Activated naive CD4-positive, alpha-beta T cell treated with anti-CD3 and anti-CD28 coated beads, Interleukin-2, amount 50 U/mL, for 24 hours (primary cell): ENCODE data around the gene TBC1D5.

Experiments used
- H3K27ac Mint-ChIP-seq: one replicate; pipeline ENCODE4 v1.8.0; 2021; ENCODE audit warnings: mild to moderate bottlenecking, mixed read lengths
- H3K27me3 Mint-ChIP-seq: one replicate; pipeline ENCODE4 v1.8.0; 2021; ENCODE audit warnings: mixed read lengths
- H3K36me3 Mint-ChIP-seq: one replicate; pipeline ENCODE4 v1.8.0; 2021; ENCODE audit warnings: mixed read lengths
- H3K4me1 Mint-ChIP-seq: one replicate; pipeline ENCODE4 v1.8.0; 2021; ENCODE audit warnings: mixed read lengths
- H3K4me3 Mint-ChIP-seq: one replicate; pipeline ENCODE4 v1.8.0; 2021; ENCODE audit warnings: mild to moderate bottlenecking, mixed read lengths
- H3K9me3 Mint-ChIP-seq: one replicate; pipeline ENCODE4 v1.8.0; 2021; ENCODE audit warnings: mixed read lengths

Gene TBC1D5

GRCh38 chr3:17221529-17221928 lies 520.9 kb downstream of the TBC1D5 start:
- Mint-ChIP-seq H3K4me1 (no peaks in the 10 kb centered on the region), H3K27me3 (no peaks in the 10 kb centered on the region), H3K9me3 (peaks cover 5% of the 10 kb centered on the region), H3K4me3 (no peak overlapping the region), H3K27ac (no peak overlapping the region), H3K36me3 (peaks cover 29% of the 10 kb centered on the region)

DNA sequence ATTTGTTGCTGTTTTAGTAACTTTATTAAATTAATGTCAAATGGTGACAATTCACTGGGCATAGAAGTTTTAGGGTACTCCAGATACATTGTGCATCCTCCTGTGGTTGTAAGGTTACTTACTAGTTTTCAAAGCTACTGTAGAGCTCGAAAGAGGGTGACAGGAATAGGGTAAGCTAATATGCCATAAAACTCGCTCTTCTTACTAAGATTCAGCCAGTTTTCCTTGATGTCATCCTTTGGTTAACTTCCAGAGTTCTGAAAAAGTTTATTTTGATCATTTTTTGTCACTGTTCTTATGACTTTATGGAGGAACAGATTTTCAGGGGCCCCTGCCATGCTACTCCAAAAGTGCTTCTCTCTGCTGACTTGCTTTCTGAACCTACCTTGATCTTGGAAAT lies 522.8 kb downstream of the TBC1D5 start:
- H3K4me1 Mint-ChIP-seq = no peaks in the 10 kb centered on the region
- peaks cover 29% of the 10 kb centered on the region for H3K36me3 Mint-ChIP-seq
- H3K27me3 Mint-ChIP-seq = no peaks in the 10 kb centered on the region
- H3K9me3 Mint-ChIP-seq = peaks cover 5% of the 10 kb centered on the region
- H3K4me3 Mint-ChIP-seq = no peak overlapping the region
- no peak overlapping the region for H3K27ac Mint-ChIP-seq

DNA sequence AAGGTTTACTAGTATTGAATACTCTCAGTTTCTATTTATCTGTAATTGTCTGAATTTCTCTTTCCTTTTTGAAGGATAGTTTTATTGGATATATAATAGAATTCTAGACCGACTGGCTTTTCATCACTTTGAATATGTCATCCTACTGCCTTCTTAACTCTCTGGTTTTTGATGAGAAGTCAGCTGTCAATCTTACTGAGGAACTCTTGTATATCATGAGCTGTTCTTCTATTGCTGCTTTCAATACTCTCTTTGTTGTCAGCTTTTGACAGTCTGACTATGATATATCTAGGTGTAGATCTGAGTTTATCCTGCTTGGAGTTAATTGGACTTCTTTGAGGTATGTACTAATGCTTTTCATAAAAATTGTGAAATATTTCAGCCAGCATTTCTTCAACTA lies 523.8 kb downstream of the TBC1D5 start:
- H3K27me3 Mint-ChIP-seq = no peaks in the 10 kb centered on the region
- no peak overlapping the region for H3K4me3 Mint-ChIP-seq
- peaks cover 31% of the 10 kb centered on the region for H3K36me3 Mint-ChIP-seq
- peaks cover 5% of the 10 kb centered on the region for H3K9me3 Mint-ChIP-seq
- H3K4me1 Mint-ChIP-seq = no peaks in the 10 kb centered on the region
- no peak overlapping the region for H3K27ac Mint-ChIP-seq

DNA sequence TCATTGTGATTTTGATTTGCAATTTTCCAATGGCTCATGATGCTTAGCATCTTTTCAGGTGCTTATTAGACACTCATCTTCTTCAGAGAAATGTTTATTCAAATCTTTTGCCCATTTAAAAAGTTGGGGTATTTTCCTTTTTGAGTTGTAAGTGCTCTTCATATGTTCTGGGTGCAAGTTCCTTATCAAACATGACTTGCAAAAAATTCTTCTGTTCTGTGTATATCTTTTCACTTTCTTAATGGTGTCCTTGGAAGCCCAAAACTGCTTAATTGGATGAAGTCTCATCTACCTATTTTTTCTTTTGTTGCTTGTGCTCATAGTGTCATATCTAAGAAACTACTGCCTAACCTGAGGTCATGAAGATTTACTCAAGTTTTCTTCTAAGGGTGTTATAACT lies 524.8 kb downstream of the TBC1D5 start:
- no peaks in the 10 kb centered on the region for H3K4me1 Mint-ChIP-seq
- peaks cover 5% of the 10 kb centered on the region for H3K9me3 Mint-ChIP-seq
- peaks cover 27% of the 10 kb centered on the region for H3K36me3 Mint-ChIP-seq
- H3K4me3 Mint-ChIP-seq = no peak overlapping the region
- H3K27me3 Mint-ChIP-seq = no peaks in the 10 kb centered on the region
- H3K27ac Mint-ChIP-seq = no peak overlapping the region

DNA sequence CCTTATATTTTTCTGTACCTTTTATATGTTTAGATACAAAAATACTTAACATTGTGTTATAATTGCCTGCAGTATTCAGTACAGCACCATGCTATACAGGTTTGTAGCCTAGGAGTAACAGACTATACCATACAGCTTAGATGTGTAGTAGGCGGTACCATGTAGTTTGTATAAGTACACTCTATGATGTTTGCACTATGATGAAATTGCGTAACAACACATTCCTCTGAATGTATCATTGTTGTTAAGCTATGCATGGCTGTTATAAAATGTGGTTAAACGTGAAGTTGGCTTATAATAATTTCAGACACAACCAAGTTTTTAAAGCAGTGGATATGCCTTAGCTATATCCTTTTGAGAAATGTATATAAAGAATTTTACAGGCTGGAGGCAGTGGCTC lies 529.3 kb downstream of the TBC1D5 start:
- Mint-ChIP-seq H3K4me1 (no peaks in the 10 kb centered on the region), H3K36me3 (peaks cover 25% of the 10 kb centered on the region), H3K27me3 (no peaks in the 10 kb centered on the region), H3K4me3 (no peak overlapping the region), H3K9me3 (no peaks in the 10 kb centered on the region), H3K27ac (no peak overlapping the region)

DNA sequence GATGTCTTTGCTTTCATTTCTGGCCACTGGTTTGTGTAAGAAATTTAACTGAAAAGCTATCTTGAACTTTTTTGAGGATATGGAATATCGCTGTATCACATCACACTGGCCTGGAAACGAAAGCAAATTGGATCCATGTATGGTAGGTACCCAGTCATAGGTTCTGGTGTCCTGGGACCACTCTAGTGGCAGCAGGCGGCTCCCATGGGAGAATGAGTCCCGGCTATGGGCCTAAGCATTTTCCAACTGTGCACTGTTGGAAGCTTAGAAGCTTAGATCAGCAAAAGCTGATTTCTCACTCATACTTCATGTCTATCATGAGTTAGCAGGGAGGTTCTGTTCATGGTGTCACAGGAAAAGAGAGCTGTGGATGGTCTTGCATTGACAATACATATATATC lies 534.5 kb downstream of the TBC1D5 start:
- no peak overlapping the region for H3K27ac Mint-ChIP-seq
- no peak overlapping the region for H3K4me3 Mint-ChIP-seq
- no peaks in the 10 kb centered on the region for H3K9me3 Mint-ChIP-seq
- no peaks in the 10 kb centered on the region for H3K4me1 Mint-ChIP-seq
- no peaks in the 10 kb centered on the region for H3K27me3 Mint-ChIP-seq
- H3K36me3 Mint-ChIP-seq = peaks cover 42% of the 10 kb centered on the region

DNA sequence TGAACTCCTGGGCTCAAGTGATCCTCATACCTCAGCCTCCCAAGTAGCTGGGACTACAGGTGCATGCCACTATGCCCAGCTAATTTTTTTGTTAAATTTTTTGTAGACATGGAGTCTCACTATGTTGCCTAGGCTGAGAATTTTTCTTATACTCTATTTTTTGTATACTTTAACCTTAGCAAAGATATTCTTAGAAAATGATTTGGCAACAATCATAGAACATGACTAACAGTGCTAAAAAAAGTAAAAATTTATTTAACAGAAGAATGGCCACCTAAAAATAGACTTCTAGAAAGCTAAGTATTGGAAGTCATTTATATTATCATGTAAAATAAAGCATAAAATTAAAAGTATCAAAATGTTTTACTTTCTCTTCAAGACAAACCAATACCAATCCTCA lies 535.4 kb downstream of the TBC1D5 start:
- no peaks in the 10 kb centered on the region for H3K9me3 Mint-ChIP-seq
- H3K27me3 Mint-ChIP-seq = no peaks in the 10 kb centered on the region
- no peak overlapping the region for H3K27ac Mint-ChIP-seq
- peaks cover 48% of the 10 kb centered on the region for H3K36me3 Mint-ChIP-seq
- no peaks in the 10 kb centered on the region for H3K4me1 Mint-ChIP-seq
- no peak overlapping the region for H3K4me3 Mint-ChIP-seq

GRCh38 chr3:17204049-17204650 lies 538.3 kb downstream of the TBC1D5 start:
- Mint-ChIP-seq H3K27me3 (no peaks in the 10 kb centered on the region), H3K4me3 (no peak overlapping the region), H3K36me3 (peaks cover 41% of the 10 kb centered on the region), H3K4me1 (no peaks in the 10 kb centered on the region), H3K27ac (no peak overlapping the region), H3K9me3 (no peaks in the 10 kb centered on the region)

DNA sequence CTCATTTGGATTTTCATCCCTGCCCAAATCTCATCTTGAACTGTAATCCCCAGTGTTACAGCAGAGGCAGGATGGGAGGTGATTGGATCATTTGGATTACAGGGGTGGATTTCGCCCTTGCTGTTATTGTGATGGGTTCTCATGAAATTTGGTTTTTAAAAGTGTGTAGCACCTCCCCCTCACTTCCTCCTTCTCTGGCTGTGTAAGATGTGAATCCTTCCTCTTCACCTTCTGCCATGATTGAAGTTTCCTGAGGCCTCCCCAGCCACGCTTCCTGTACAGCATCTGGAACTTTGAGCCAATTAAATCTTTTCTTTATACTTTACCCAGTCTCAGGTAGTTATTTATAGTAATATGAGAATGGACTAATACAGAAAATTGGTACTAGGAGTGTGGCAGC lies 540.9 kb downstream of the TBC1D5 start:
- H3K4me1 Mint-ChIP-seq = no peaks in the 10 kb centered on the region
- peaks cover 33% of the 10 kb centered on the region for H3K36me3 Mint-ChIP-seq
- H3K27me3 Mint-ChIP-seq = no peaks in the 10 kb centered on the region
- no peak overlapping the region for H3K4me3 Mint-ChIP-seq
- no peak overlapping the region for H3K27ac Mint-ChIP-seq
- H3K9me3 Mint-ChIP-seq = no peaks in the 10 kb centered on the region

- Mint-ChIP-seq H3K36me3 (peaks cover 2% of the 10 kb centered on the region), H3K9me3 (no peaks in the 10 kb centered on the region), H3K4me3 (no peak overlapping the region), H3K4me1 (no peaks in the 10 kb centered on the region), H3K27me3 (no peaks in the 10 kb centered on the region), H3K27ac (no peak overlapping the region)
Observed at GRCh38 chr3:17195856-17196604, 546.4 kb downstream of the TBC1D5 start.

- Mint-ChIP-seq H3K9me3 (no peaks in the 10 kb centered on the region), H3K27me3 (no peaks in the 10 kb centered on the region), H3K36me3 (no peaks in the 10 kb centered on the region), H3K4me3 (no peak overlapping the region), H3K27ac (no peak overlapping the region), H3K4me1 (no peaks in the 10 kb centered on the region)
Observed at GRCh38 chr3:17195192-17195611, 547.2 kb downstream of the TBC1D5 start.

GRCh38 chr3:17194116-17194515 lies 548.3 kb downstream of the TBC1D5 start:
- Mint-ChIP-seq H3K4me3 (no peak overlapping the region), H3K4me1 (no peaks in the 10 kb centered on the region), H3K27me3 (no peaks in the 10 kb centered on the region), H3K36me3 (no peaks in the 10 kb centered on the region), H3K27ac (no peak overlapping the region), H3K9me3 (no peaks in the 10 kb centered on the region)

- no peaks in the 10 kb centered on the region for H3K36me3 Mint-ChIP-seq
- H3K27me3 Mint-ChIP-seq = no peaks in the 10 kb centered on the region
- H3K27ac Mint-ChIP-seq = no peak overlapping the region
- no peaks in the 10 kb centered on the region for H3K9me3 Mint-ChIP-seq
- no peak overlapping the region for H3K4me3 Mint-ChIP-seq
- H3K4me1 Mint-ChIP-seq = no peaks in the 10 kb centered on the region
Observed at GRCh38 chr3:17192995-17193394, 549.4 kb downstream of the TBC1D5 start.

GRCh38 chr3:17190353-17191078 lies 551.9 kb downstream of the TBC1D5 start:
- Mint-ChIP-seq H3K27ac (no peak overlapping the region), H3K4me1 (no peaks in the 10 kb centered on the region), H3K4me3 (no peak overlapping the region), H3K36me3 (no peaks in the 10 kb centered on the region), H3K27me3 (no peaks in the 10 kb centered on the region), H3K9me3 (no peaks in the 10 kb centered on the region)

DNA sequence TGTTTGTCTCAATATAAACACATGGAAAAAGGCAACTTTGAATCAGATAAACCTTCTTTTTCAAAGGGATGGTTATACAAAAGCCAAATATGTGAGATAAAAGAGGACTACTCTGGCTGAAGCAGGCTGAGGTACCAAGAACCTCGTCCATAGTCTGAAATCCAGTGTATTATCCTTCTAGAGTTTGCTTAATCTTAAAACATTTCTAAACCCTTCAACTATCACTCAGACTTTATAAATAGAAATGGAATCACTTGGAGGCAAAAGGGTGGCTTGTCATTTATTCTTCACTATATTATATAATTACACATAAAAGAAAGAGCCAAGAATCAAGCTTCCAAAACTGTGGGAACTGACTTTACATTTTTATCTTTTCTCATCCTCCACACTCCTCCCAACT lies 554.1 kb downstream of the TBC1D5 start:
- H3K4me3 Mint-ChIP-seq = no peak overlapping the region
- H3K27ac Mint-ChIP-seq = no peak overlapping the region
- H3K4me1 Mint-ChIP-seq = peaks cover 11% of the 10 kb centered on the region
- no peaks in the 10 kb centered on the region for H3K9me3 Mint-ChIP-seq
- H3K36me3 Mint-ChIP-seq = peaks cover 12% of the 10 kb centered on the region
- H3K27me3 Mint-ChIP-seq = no peaks in the 10 kb centered on the region

GRCh38 chr3:17187589-17188184 lies 554.7 kb downstream of the TBC1D5 start:
- Mint-ChIP-seq H3K9me3 (no peaks in the 10 kb centered on the region), H3K27me3 (no peaks in the 10 kb centered on the region), H3K36me3 (peaks cover 12% of the 10 kb centered on the region), H3K4me3 (no peak overlapping the region), H3K4me1 (peaks cover 17% of the 10 kb centered on the region), H3K27ac (no peak overlapping the region)
